Stimulated activated CD8-positive, alpha-beta memory T cell treated with anti-CD3 and anti-CD28 coated beads, Interleukin-12 subunit alpha, Interleukin-12 subunit beta, amount 100 ng/mL, for 1 hour (primary cell): Measurements from ENCODE around the gene AKT1S1.
"Not testable (repeated sequence)": the region's sequence is repeated elsewhere in the genome, so short reads cannot be mapped to it uniquely, and the experiment has no call there.

Experiments
- DNase-seq: peaks from one replicate; pipeline ENCODE4 v3.0.0-alpha.2; 2020; ENCODE audit warnings: low read depth

The AKT1S1 gene

GRCh38 chr19:49877020-49877878, at the start of gene AKT1S1, which contains the start of gene TBC1D17:
Gene AKT1S1 (minus strand): TSS chr19:49877355. CDS start chr19:49873295, 4,060 bp downstream.
Gene TBC1D17 (plus strand): TSS chr19:49877702. CDS start chr19:49877724, 22 bp downstream.
- peak; percentile 99 for DNase-seq

- no peak for DNase-seq
These were observed 49.4 kb upstream of the AKT1S1 start for GRCh38 chr19:49926515-49926914.

GRCh38 chr19:49925486-49925885, 48.3 kb upstream of the AKT1S1 start:
- no peak for DNase-seq

- DNase-seq = not testable (repeated sequence)
These were observed 47.7 kb upstream of the AKT1S1 start for GRCh38 chr19:49924881-49925210.

- no peak for DNase-seq
These were observed 47.1 kb upstream of the AKT1S1 start for GRCh38 chr19:49924004-49924880.

GRCh38 chr19:49923055-49924003, 46.2 kb upstream of the AKT1S1 start:
- no peak for DNase-seq

GRCh38 chr19:49921871-49922795, 45.0 kb upstream of the AKT1S1 start:
- no peak for DNase-seq

- DNase-seq = no peak
These were observed 43.6 kb upstream of the AKT1S1 start for GRCh38 chr19:49920624-49921363.

GRCh38 chr19:49918089-49918488, 40.9 kb upstream of the AKT1S1 start:
- DNase-seq = no peak

- no peak for DNase-seq
These were observed 39.9 kb upstream of the AKT1S1 start for GRCh38 chr19:49916839-49917733.

GRCh38 chr19:49915271-49915670, 38.1 kb upstream of the AKT1S1 start:
- no peak for DNase-seq

GRCh38 chr19:49913720-49914119, 36.6 kb upstream of the AKT1S1 start:
- no peak for DNase-seq

GRCh38 chr19:49912965-49913685, 36.0 kb upstream of the AKT1S1 start:
- no peak for DNase-seq

- DNase-seq = no peak
These were observed 34.4 kb upstream of the AKT1S1 start for GRCh38 chr19:49911381-49912145.

- DNase-seq = no peak
These were observed 33.0 kb upstream of the AKT1S1 start for GRCh38 chr19:49910179-49910578.

GRCh38 chr19:49908480-49909420, 31.6 kb upstream of the AKT1S1 start:
- no peak for DNase-seq
